GM12878 (cell line): ENCODE measurements around the gene ZNF280A. TPM values are rescaled to one million over a fixed set of nuclear protein-coding genes. Genes with fewer than 3 reads are reported as not detected.

Experiments
- ATAC-seq: fragments of 200-7000 bp; cut with Tn5 transposase; 3 replicates; pipeline ENCODE4 v1.9.1; 2020; ENCODE audit warnings: mild to moderate bottlenecking, moderate library complexity
- BruUV-seq: library from RNA; stranded (reverse); fragments of 400-500 nt; replicated peaks from 2 replicates; lab custom pipeline; 2021; lab: Mats Ljungman, UMichigan
- CTCF ChIA-PET: fragments of 300-600 bp; sonication (Branson Sonifier 250); formaldehyde crosslinking; extraction: SDS; loops from one replicate; lab custom pipeline; 2021; ENCODE audit warnings: inconsistent platforms; lab: Yijun Ruan, JAX
- POLR2A ChIA-PET: fragments of 350-600 bp; formaldehyde crosslinking; extraction: SDS; loops from one replicate; lab custom pipeline; 2021; ENCODE audit warnings: inconsistent platforms; lab: Charles Lee
- RAD21 ChIA-PET: fragments of 300-600 bp; sonication (Branson Sonifier 250); formaldehyde crosslinking; loops from one replicate; lab custom pipeline; 2023; ENCODE audit warnings: antibody characterized with exemption; ENCODE audit not compliant: unreplicated experiment; lab: Charles Lee
- SMC1A ChIA-PET: fragments of 300-600 bp; sonication (Branson Sonifier 250); formaldehyde crosslinking; loops from one replicate; lab custom pipeline; 2023; ENCODE audit not compliant: unreplicated experiment, uncharacterized antibody; lab: Charles Lee
- DNase-seq: peaks from one replicate; pipeline ENCODE4 v3.0.0-alpha.2; 2011; ENCODE audit warnings: low read depth, low spot score
- FAIRE-seq: peaks from 3 replicates; lab custom pipeline; 2011; peaks lifted over from hg19 to GRCh38; lab: Jason Lieb, UNC
- H2AFZ ChIP-seq: 2 replicates; pipeline ENCODE4 v1.6.0; 2011; ENCODE audit warnings: low read depth, low read length, control low read depth; ENCODE audit not compliant: control insufficient read depth
- H3K27ac ChIP-seq: 2 replicates; pipeline ENCODE4 v1.5.1; 2011; ENCODE audit warnings: control low read depth; ENCODE audit not compliant: control insufficient read depth, insufficient read depth
- H3K27me3 ChIP-seq, 2 experiments: replicated peaks in 1 of 2; 2 replicates each; pipeline versions ENCODE4 v1.6.0 to v1.6.1; 2011; ENCODE audit warnings: low read length in 1 of 2; ENCODE audit not compliant: control insufficient read depth in 2 of 2, insufficient read depth in 2 of 2
- H3K36me3 ChIP-seq, 2 experiments: 2 replicates each; pipeline ENCODE4 v1.5.1; 2011; ENCODE audit warnings: low read length in 1 of 2; ENCODE audit not compliant: control insufficient read depth in 2 of 2, insufficient read depth in 2 of 2
- H3K4me1 ChIP-seq: 2 replicates; pipeline ENCODE4 v1.6.1; 2011; ENCODE audit warnings: mild to moderate bottlenecking, low read length, moderate library complexity, mixed read lengths; ENCODE audit not compliant: control insufficient read depth, insufficient read depth
- H3K4me2 ChIP-seq: 2 replicates; pipeline ENCODE4 v1.6.0; 2011; ENCODE audit warnings: control low read depth; ENCODE audit not compliant: control insufficient read depth, insufficient read depth
- H3K4me3 ChIP-seq: fragments of 200-600 bp; sonication (generic); 2 replicates; pipeline ENCODE4 v1.5.1; 2016
- H3K79me2 ChIP-seq: 2 replicates; pipeline ENCODE4 v1.6.0; 2011; ENCODE audit warnings: low read length; ENCODE audit not compliant: control insufficient read depth, insufficient read depth
- H3K9ac ChIP-seq: 2 replicates; pipeline ENCODE4 v1.8.0; 2011; ENCODE audit warnings: low read length, control low read depth, mixed read lengths; ENCODE audit not compliant: control insufficient read depth, insufficient read depth
- H3K9me3 ChIP-seq: replicated peaks from 3 replicates; pipeline ENCODE4 v1.5.1; 2011; ENCODE audit warnings: mild to moderate bottlenecking, low read length; ENCODE audit not compliant: control insufficient read depth, insufficient read depth
- H4K20me1 ChIP-seq: 2 replicates; pipeline ENCODE4 v1.6.0; 2011; ENCODE audit not compliant: control insufficient read depth, insufficient read depth
- ATF2 ChIP-seq: IDR thresholded peaks from 2 replicates; pipeline ENCODE4 v1.6.1; 2012; ENCODE audit warnings: low read length, inconsistent platforms
- BACH1 ChIP-seq: fragments of 450-650 bp; IDR thresholded peaks from 2 replicates; pipeline ENCODE4 v1.6.1; 2017; ENCODE audit warnings: mild to moderate bottlenecking, borderline replicate concordance
- BCLAF1 ChIP-seq: fragments of 450-650 bp; IDR thresholded peaks from 2 replicates; pipeline ENCODE4 v1.6.1; 2017; ENCODE audit warnings: antibody characterized with exemption, mild to moderate bottlenecking, moderate library complexity
- EZH2 ChIP-seq: IDR thresholded peaks from 2 replicates; pipeline ENCODE4 v1.6.1; 2012; ENCODE audit warnings: low read depth, mild to moderate bottlenecking, control low read depth, inconsistent platforms, low read length, borderline replicate concordance; ENCODE audit not compliant: control insufficient read depth
- GATAD2B ChIP-seq: fragments of 450-650 bp; conservative IDR thresholded peaks from 2 replicates; pipeline ENCODE4 v1.6.1; 2017; ENCODE audit warnings: low read depth, mild to moderate bottlenecking, moderate library complexity
- IKZF1 ChIP-seq: fragments of 450-650 bp; conservative IDR thresholded peaks from 2 replicates; pipeline ENCODE4 v1.6.1; 2017; ENCODE audit warnings: antibody characterized with exemption, mild to moderate bottlenecking
- IRF3 ChIP-seq: fragments of 450-650 bp; IDR thresholded peaks from 2 replicates; pipeline ENCODE4 v1.6.1; 2014; ENCODE audit warnings: mild to moderate bottlenecking
- JUNB ChIP-seq: IDR thresholded peaks from 2 replicates; pipeline ENCODE4 v1.6.1; 2016; ENCODE audit warnings: antibody characterized with exemption, mild to moderate bottlenecking
- MLLT1 ChIP-seq: fragments of 450-650 bp; IDR thresholded peaks from 2 replicates; pipeline ENCODE4 v1.6.1; 2016; ENCODE audit warnings: mild to moderate bottlenecking
- MTA3 ChIP-seq: IDR thresholded peaks from 2 replicates; pipeline ENCODE4 v1.6.1; 2012; ENCODE audit warnings: low read length, inconsistent platforms, borderline replicate concordance
- NFXL1 ChIP-seq: fragments of 450-650 bp; IDR thresholded peaks from 2 replicates; pipeline ENCODE4 v1.6.1; 2017; ENCODE audit warnings: antibody characterized with exemption, mild to moderate bottlenecking, borderline replicate concordance
- PBX3 ChIP-seq: IDR thresholded peaks from 2 replicates; pipeline ENCODE4 v1.6.1; 2011; ENCODE audit warnings: mild to moderate bottlenecking, low read depth, low read length, moderate library complexity; ENCODE audit not compliant: insufficient replicate concordance
- POLR2AphosphoS5 ChIP-seq: IDR thresholded peaks from 2 replicates; pipeline ENCODE4 v1.6.1; 2011; ENCODE audit warnings: mild to moderate bottlenecking, low read length, inconsistent platforms
- SRF ChIP-seq, 2 experiments: IDR thresholded peaks; 2 replicates each; pipeline ENCODE4 v1.6.1; 2011; ENCODE audit warnings: low read depth in 2 of 2, low read length in 2 of 2, mild to moderate bottlenecking in 1 of 2, moderate library complexity in 1 of 2
- ZNF24 ChIP-seq: fragments of 450-650 bp; IDR thresholded peaks from 2 replicates; pipeline ENCODE4 v1.6.1; 2017; ENCODE audit warnings: antibody characterized with exemption, mild to moderate bottlenecking
- ZNF384 ChIP-seq: IDR thresholded peaks from 2 replicates; pipeline ENCODE4 v1.6.1; 2012; ENCODE audit warnings: low read depth, mild to moderate bottlenecking, low read length, improper control_type of control experiment, borderline replicate concordance
- WGBS: methylation state at CpG from one replicate; pipeline ENCODE4 v1.1.6; 2016; ENCODE audit warnings: low lambda C conversion rate; ENCODE audit not compliant: insufficient replicate concordance, insufficient coverage; ENCODE audit errors: missing lambda C conversion rate; 5-methylcytosine and 5-hydroxymethylcytosine counted together
- in situ Hi-C: fragments of 300-500 bp; cut with MboI; formaldehyde crosslinking; loops from 9 replicates; pipeline ENCODE4 v1.14.3; 2018; ENCODE audit warnings: mixed read lengths
- intact Hi-C: fragments of 100-400 bp; cut with micrococcal nuclease; formaldehyde crosslinking; loops from one replicate; pipeline ENCODE4 v1.14.2; 2022; ENCODE audit not compliant: unreplicated experiment
- polyA plus RNA-seq, 11 experiments: library from polyadenylated mRNA; depleted of rRNA in 4 of 11; unstranded in 6 of 11; stranded (reverse) in 5 of 11; fragments of >200 nt; fragmentation: Nextera tagmentation in 4 of 11; fragmentation: Illumina TruSeq in 1 of 11; extraction: Ambion mirVana in 4 of 11; extraction: Trizol in 1 of 11; gene quantifications; 1 replicate in 1 of 11; 2 replicates in 10 of 11; pipeline versions ENCODE4 v1.2.1 to v1.2.3, GENCODE V29; 2011 to 2016; ENCODE audit warnings: inconsistent platforms in 2 of 11, missing spikeins in 2 of 11, low read depth in 1 of 11
- total RNA-seq, 4 experiments: library from RNA; depleted of rRNA in 3 of 4; stranded (reverse); fragments of >200 nt in 3 of 4; fragmentation: Illumina TruSeq in 1 of 4; extraction: Trizol in 1 of 4; gene quantifications; 2 replicates each; pipeline versions ENCODE4 v1.2.1 to v1.2.3, GENCODE V29; 2013 to 2021

ZNF280A gene
- total and polyA plus RNA-seq, 10 of the 15 experiments (the other 5 are each of a cell fraction or from before 2014, with no cell fraction given) = 0.03 to 0.06 TPM; not detected in 8

GRCh38 chr22:22488736-22489135, 31.3 kb downstream of the ZNF280A start:
- Histone ChIP-seq H2AFZ (no peak overlapping the region), H3K9ac (no peak overlapping the region), H3K27ac (no peak overlapping the region), H3K9me3 (no peaks in the 10 kb centered on the region), H4K20me1 (no peaks in the 10 kb centered on the region), H3K4me2 (no peak overlapping the region), H3K36me3 (no peaks in the 10 kb centered on the region; a peak in 1 of 4 replicates), H3K4me3 (no peak overlapping the region), H3K4me1 (no peaks in the 10 kb centered on the region), H3K79me2 (no peaks in the 10 kb centered on the region), H3K27me3 (no peaks in the 10 kb centered on the region)
- ChIA-PET RAD21 (no interaction called here), SMC1A (interaction anchor here (1.5 kb wide), 1 partner anchor 13 kb away, joined by 3 read pairs; no protein-coding TSS in a partner anchor), POLR2A (no interaction called here), CTCF (no interaction called here)
- in situ Hi-C loops = no loop called here
- WGBS = 78% methylated on average over 5 of the region's 5 CpGs
- intact Hi-C loops = no loop called here
- FAIRE-seq = no peak
- no TSS peak for BruUV-seq
- ATAC-seq = no peak
- DNase-seq = no peak
- no peak for TF ChIP-seq POLR2AphosphoS5
- no peak for TF ChIP-seq ATF2
- no peak for TF ChIP-seq BACH1
- no peak for TF ChIP-seq NFXL1
- no peak for TF ChIP-seq BCLAF1
- no peak for TF ChIP-seq JUNB
- TF ChIP-seq IKZF1 = no peak
- TF ChIP-seq SRF (IDR thresholded peaks at IDR 0.05; ENCODE audit: low read depth in 2 of 2, low read length in 2 of 2) = no peak
- no peak for TF ChIP-seq ZNF24
- no peak for TF ChIP-seq GATAD2B
- TF ChIP-seq MLLT1 = no peak
- TF ChIP-seq IRF3 = no peak
- TF ChIP-seq MTA3 = no peak
- TF ChIP-seq EZH2 = no peak
- no peak for TF ChIP-seq ZNF384
- no peak for TF ChIP-seq PBX3
